DOHH2 (cell line): ENCODE results near the gene COL26A1.

Experiments
- H3F3A ChIP-seq: fragments of 200-600 bp; sonication (generic), shearing (Covaris generic); 2 replicates; pipeline ENCODE4 v1.6.0; 2016; ENCODE audit warnings: antibody characterized with exemption, mild to moderate bottlenecking; ENCODE audit not compliant: control insufficient read depth, insufficient read depth
- H3K27ac ChIP-seq: fragments of 200-600 bp; sonication (generic); 2 replicates; pipeline ENCODE4 v1.5.1; 2014; ENCODE audit warnings: low read depth, mild to moderate bottlenecking, low read length, moderate library complexity
- H3K27me3 ChIP-seq: fragments of 200-600 bp; sonication (generic); 2 replicates; pipeline ENCODE4 v1.6.1; 2014; ENCODE audit warnings: mild to moderate bottlenecking, low read length, mixed read lengths; ENCODE audit not compliant: control insufficient read depth
- H3K36me3 ChIP-seq: fragments of 200-600 bp; sonication (generic); 2 replicates; pipeline ENCODE4 v1.6.1; 2014; ENCODE audit warnings: mild to moderate bottlenecking, low read length, moderate library complexity, mixed read lengths; ENCODE audit not compliant: control insufficient read depth
- H3K4me1 ChIP-seq: fragments of 200-600 bp; sonication (generic); 2 replicates; pipeline ENCODE4 v1.6.1; 2014; ENCODE audit warnings: mild to moderate bottlenecking, low read length, mixed read lengths; ENCODE audit not compliant: control insufficient read depth
- H3K4me2 ChIP-seq: fragments of 200-600 bp; sonication (generic); 2 replicates; pipeline ENCODE4 v1.6.0; 2014; ENCODE audit warnings: mild to moderate bottlenecking, low read length, moderate library complexity
- H3K4me3 ChIP-seq: fragments of 200-600 bp; sonication (generic); 2 replicates; pipeline ENCODE4 v1.5.1; 2014; ENCODE audit warnings: mild to moderate bottlenecking, low read length, mixed read lengths
- H3K79me2 ChIP-seq: fragments of 200-600 bp; sonication (generic); 2 replicates; pipeline ENCODE4 v1.6.1; 2014; ENCODE audit warnings: mild to moderate bottlenecking, low read length, mixed read lengths; ENCODE audit not compliant: control insufficient read depth
- H3K9me2 ChIP-seq: fragments of 200-600 bp; sonication (generic); replicated peaks from 2 replicates; pipeline ENCODE4 v1.6.1; 2014; ENCODE audit warnings: mild to moderate bottlenecking, low read length, mixed read lengths; ENCODE audit not compliant: control insufficient read depth
- H3K9me3 ChIP-seq: fragments of 200-600 bp; sonication (generic); 2 replicates; pipeline ENCODE4 v1.6.1; 2014; ENCODE audit warnings: antibody characterized with exemption, low read length, mixed read lengths; ENCODE audit not compliant: control insufficient read depth, insufficient read depth
- H4K20me1 ChIP-seq: fragments of 200-600 bp; sonication (generic); 2 replicates; pipeline ENCODE4 v1.6.0; 2014; ENCODE audit warnings: low read depth, mild to moderate bottlenecking, antibody characterized with exemption, low read length, moderate library complexity; ENCODE audit not compliant: control insufficient read depth, insufficient read depth
- CTCF ChIP-seq: fragments of 200-600 bp; sonication (generic); IDR thresholded peaks from one replicate; pipeline ENCODE4 v1.5.1; 2014; ENCODE audit warnings: antibody characterized with exemption, mild to moderate bottlenecking, low read depth, low read length; ENCODE audit not compliant: poor library complexity, severe bottlenecking
- EZH2phosphoT487 ChIP-seq: fragments of 200-600 bp; sonication (generic); IDR thresholded peaks from 2 replicates; pipeline ENCODE4 v1.6.1; 2017; ENCODE audit warnings: borderline replicate concordance, mild to moderate bottlenecking, antibody characterized with exemption, low read length, moderate library complexity, mixed read lengths

The COL26A1 gene

GRCh38 chr7:101321491-101322401 is 40.9 kb upstream of the COL26A1 start, which contains the start of gene IFT22:
IFT22 (minus strand) TSS chr7:101321812; CDS start chr7:101321709, 103 bp downstream.
- 0 out of 2 replicates have a peak, but pooled peaks cover 3% of the 10 kb centered on the region for H3F3A ChIP-seq
- peak within 1 kb of the TSS; percentile 79 for H3K4me3 ChIP-seq
- H3K4me2 ChIP-seq, result peak within 1 kb of the TSS; percentile 77
- H3K4me1 ChIP-seq, result peaks cover 14% of the 10 kb centered on the region
- H4K20me1 ChIP-seq, result no peaks in the 10 kb centered on the region; the same call in 1 of the 2 replicates
- H3K9me3 ChIP-seq, result no peaks in the 10 kb centered on the region
- TF ChIP-seq CTCF (no peak), EZH2phosphoT487 (no peak)
- no peaks in the 10 kb centered on the region for H3K9me2 ChIP-seq
- H3K36me3 ChIP-seq, result no peaks in the 10 kb centered on the region
- H3K27ac ChIP-seq, result peak within 1 kb of the TSS; percentile 18; the same call in 1 of the 2 replicates
- H3K79me2 ChIP-seq, result peaks cover 8% of the 10 kb centered on the region
- no peaks in the 10 kb centered on the region for H3K27me3 ChIP-seq

DNA sequence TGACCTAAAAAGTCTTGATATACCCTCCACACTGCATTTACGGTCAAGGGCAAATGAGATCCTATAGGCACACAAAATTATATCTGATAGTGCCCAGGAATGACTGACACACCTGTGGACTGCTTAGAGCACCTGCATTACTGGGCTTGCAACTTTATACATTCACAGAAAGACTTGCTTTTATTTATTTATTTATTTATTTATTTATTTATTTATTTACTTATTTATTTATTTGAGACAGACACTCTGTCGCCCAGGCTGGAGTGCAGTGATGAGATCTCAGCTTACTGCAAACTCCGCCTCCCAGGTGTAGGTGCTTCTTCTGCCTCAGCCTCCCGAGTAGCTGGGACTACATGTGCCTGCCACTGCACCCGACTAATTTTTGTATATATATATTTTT is 34.5 kb upstream of the COL26A1 start:
- Histone ChIP-seq H3K27ac (no peak overlapping the region), H3K79me2 (no peaks in the 10 kb centered on the region), H3K4me3 (no peak overlapping the region), H3K4me2 (no peak overlapping the region), H3K36me3 (no peaks in the 10 kb centered on the region), H3K9me3 (no peaks in the 10 kb centered on the region), H4K20me1 (no peaks in the 10 kb centered on the region), H3K27me3 (no peaks in the 10 kb centered on the region), H3F3A (0 out of 2 replicates have a peak, but pooled peaks cover 3% of the 10 kb centered on the region), H3K4me1 (no peaks in the 10 kb centered on the region), H3K9me2 (no peaks in the 10 kb centered on the region)
- no peak for TF ChIP-seq EZH2phosphoT487
- no peak for TF ChIP-seq CTCF

DNA sequence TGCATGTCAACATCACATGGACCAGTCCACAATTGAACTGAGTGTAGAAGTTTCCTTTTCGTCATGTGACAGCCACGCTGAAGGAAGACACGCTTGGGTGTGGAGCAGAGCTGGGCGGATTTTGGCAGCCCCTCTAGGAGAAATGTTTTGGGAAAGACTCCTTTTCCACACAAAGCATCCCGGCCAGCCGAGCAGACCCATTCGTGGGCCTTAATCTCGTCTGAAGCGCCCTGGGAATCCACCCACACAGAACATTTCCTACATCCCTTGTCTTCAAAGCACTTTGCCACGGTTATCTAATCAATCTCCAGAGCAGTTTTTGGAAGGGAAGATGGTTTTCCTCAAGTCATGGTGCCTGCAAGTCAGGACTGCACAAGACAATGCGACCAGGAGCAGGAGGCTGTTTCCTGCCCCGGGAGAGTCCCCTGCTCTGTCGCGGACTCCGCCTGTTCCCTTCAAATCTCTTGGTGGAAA is 32.6 kb upstream of the COL26A1 start:
- Histone ChIP-seq H4K20me1 (no peaks in the 10 kb centered on the region), H3K36me3 (no peaks in the 10 kb centered on the region), H3K4me2 (no peak overlapping the region), H3K9me2 (no peaks in the 10 kb centered on the region), H3K4me3 (no peak overlapping the region), H3K4me1 (no peaks in the 10 kb centered on the region), H3K79me2 (no peaks in the 10 kb centered on the region), H3K27ac (no peak overlapping the region), H3K27me3 (no peaks in the 10 kb centered on the region; the same call in 1 of the 2 replicates), H3F3A (no peaks in the 10 kb centered on the region), H3K9me3 (no peaks in the 10 kb centered on the region)
- TF ChIP-seq EZH2phosphoT487 (no peak), CTCF (no peak)
